GM21786 (cell line): ENCODE data around the gene LDAH.
A peak's percentile ranks its signal among the peaks of the same experiment; 100 is the strongest.
"Not testable (repeated sequence)": the region's sequence is repeated elsewhere in the genome, so short reads cannot be mapped to it uniquely, and the experiment has no call there.

Experiments used
- ATAC-seq: cut with Tn5 transposase; IDR thresholded peaks from one replicate; pipeline ENCODE4 v1.9.1; 2021; ENCODE audit not compliant: unreplicated experiment

Gene LDAH

GRCh38 chr2:20822535-20823490 lies at the start of gene LDAH:
TSS of gene LDAH (minus strand) at chr2:20823101. CDS start at chr2:20801463, 21,638 bp downstream.
- ATAC-seq = peak; percentile 89

DNA sequence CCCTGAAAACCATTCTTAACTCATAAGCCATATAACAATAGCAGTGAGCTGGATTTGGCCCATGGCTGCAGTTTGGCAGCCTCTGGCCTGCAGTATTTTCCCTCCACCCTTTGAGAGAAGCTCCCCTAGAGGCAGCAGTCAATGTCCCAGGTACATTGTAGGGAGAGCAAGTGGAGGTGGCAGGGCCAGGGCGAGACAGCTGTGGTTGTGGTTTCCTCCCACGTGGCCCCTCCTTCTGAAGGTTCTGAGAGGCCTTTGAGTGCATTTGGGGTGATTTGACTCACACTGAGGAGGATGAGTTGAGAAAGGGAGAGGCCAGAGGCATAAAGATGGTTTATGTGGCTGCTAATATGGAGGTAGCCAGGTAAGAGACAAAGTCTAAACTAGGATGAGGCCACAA lies 45.5 kb upstream of the LDAH start:
- peak; percentile 52 for ATAC-seq

GRCh38 chr2:20862850-20863249 lies 39.9 kb upstream of the LDAH start:
- ATAC-seq = no peak

DNA sequence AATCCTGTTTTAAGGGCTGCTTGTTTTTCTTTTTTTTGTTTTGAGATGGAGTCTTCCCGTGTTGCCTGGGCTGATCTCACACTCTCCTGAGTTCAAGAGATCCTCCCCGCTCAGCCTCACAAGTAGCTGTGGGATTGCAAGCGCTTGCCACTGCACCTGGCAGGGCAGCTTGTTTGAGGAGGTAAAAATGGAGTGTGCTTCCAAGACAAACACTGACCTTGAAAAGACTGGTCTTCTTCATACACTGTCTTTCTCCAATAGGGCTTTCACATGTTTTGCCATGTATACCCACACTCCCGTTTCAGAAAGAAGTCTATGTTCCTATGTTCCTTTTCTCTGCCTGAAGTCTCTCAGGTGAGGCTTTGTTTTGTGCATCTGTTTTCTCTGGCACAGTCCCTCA lies 32.6 kb upstream of the LDAH start:
- no peak for ATAC-seq

DNA sequence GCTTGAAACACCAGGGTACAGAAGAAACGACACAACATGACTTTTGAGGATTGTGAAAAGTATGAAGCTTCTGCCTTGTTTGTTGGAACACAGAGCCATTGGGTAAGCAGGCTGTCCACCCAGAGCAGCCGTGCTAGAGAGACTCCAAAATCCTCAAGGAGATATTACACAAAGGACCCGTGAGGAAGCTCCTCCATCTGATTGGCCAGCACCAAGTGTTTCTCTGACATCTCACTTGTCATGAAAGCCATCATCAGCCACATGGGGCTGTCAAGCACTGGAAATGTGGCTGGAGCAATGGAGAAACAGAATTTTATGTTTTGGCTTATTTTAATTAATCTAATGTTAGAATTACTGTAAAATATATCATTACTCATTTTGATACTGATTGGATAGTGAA lies 29.8 kb upstream of the LDAH start:
- ATAC-seq = no peak

GRCh38 chr2:20852139-20852538 lies 29.2 kb upstream of the LDAH start:
- ATAC-seq = no peak

DNA sequence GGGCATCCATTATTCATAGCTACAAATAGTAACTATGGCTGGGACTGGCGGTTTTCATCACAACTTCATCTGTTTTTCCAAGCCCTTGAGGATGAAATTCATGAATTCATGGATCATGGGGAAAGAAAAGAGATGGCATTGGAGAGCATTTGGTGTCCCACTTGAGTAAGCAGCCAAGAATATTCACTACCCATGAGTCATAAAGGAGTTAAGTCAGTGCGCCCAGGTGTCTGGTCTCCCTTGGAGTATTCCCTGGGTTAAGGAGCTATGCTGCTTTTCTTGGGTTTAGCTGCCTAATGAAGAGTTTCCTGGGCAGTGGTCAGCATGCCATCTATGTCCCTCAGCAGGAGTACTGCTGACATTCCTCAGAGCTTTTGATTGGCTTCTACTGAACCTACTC lies 21.3 kb upstream of the LDAH start:
- ATAC-seq = no peak

DNA sequence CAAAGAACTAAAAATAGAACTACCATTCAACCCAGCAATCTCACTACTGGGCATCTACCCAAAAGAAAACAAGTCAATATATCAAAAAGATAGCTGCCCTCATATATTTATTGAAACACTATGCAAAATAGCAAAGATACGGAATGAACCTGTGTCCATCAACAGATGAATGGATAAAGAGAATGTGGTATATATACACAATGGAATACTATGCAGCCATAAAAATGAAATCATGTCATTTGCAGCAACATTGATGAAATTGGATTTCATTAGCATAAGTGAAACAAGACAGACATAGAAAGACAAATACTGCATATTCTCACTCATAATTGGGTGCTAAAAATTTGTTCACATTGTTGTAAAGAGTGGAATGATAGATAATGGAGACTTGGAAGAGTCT lies 16.2 kb upstream of the LDAH start:
- ATAC-seq = no peak

DNA sequence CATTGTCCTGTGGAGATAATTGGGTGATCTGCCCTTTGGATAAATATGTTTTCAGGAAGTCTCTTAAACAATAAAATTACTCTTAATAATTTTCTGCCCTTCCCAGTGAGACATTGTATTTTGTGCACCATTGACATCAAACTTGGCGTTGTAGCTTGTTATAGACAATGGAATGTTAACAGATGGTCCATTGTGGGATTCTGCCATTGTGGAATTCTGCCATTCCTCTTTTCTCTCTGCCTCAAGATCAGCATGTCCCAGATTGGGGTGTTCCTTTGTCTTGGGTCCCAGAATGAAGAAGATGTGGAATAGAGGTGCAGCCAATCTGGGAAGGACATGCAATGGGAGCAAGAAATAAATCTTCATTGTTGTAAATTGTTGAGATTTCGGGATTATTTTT lies 15.1 kb upstream of the LDAH start:
- ATAC-seq = no peak

DNA sequence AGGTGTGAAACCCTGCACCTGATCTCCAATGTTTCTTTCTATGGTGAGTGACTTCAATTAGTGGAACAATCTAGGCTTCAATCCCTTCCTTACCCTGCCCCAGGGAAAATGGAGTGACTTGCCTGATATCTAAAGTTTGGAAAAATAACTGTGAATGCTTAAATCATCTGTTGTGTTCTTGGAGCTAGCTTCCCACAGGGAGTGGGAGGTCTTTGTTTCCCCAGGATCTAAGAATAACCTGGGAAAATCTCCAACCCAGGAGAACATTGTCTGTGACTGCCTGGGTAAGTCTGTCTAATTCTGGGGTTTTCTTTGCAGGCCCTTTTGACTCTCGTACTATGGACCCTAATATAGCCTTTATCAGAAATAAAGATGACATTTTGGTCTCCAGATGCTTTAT lies 13.6 kb upstream of the LDAH start:
- ATAC-seq = no peak

DNA sequence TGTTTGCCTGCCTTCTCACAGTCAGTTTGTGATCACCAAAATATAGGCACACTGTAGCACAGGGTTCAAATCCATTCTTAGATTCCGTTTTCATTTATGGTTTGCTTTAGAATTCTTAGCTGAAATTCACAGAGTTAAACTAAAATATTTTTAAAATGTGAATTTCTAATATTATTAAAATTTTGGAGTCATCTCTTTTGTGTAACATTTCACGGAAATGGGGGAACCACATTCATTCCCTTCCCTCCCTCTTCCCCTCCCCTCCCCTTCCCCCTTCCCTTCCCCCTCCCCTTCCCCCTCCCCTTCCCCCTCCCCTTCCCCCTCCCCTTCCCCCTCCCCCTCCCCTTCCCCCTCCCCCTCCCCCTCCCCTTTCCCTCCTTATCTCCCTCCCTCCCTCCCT lies 11.4 kb upstream of the LDAH start:
- ATAC-seq = no peak

DNA sequence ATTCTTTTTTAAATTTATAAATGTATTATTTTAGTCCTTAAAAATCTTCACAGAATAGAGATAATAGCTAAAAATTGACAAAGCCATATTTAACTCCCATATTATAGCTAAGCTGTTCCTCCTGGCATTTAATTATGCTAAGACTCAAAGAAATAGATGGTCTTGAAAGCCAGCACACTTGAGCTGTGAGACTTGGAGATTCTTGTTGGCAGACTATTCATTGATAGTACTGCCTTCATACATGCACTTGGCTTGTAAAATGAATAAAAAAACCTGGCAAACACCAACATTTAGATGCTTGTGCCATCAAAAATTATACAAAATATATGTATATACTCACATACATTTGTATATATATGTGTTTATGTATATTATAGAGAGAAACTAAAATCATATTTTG lies 9.7 kb upstream of the LDAH start:
- ATAC-seq = no peak

DNA sequence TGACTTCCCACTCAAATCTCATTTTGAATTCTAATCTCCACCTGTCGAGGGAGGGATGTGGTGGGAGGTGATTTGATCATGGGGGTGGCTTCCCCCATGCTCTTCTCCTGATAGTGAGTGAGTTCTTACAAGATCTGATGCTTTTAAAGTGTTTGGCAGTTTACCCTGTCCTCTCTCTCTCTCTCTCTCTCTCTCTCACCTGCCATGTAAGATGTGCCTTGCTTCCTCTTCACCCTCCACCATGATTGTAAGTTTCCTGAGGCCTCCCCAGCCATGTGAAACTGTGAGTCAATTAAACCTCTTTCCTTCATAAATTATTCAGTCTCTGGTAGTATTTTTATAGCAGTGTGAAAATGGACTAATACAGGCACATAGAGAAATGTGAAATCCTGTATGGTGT lies 7.0 kb upstream of the LDAH start:
- ATAC-seq = no peak

- no peak for ATAC-seq
These were observed 1.0 kb upstream of the LDAH start for GRCh38 chr2:20823917-20824316.

- no peak for ATAC-seq
These were observed 4.1 kb downstream of the LDAH start for GRCh38 chr2:20818820-20819219.

- ATAC-seq = no peak
These were observed 7.7 kb downstream of the LDAH start for GRCh38 chr2:20815216-20815615.

- no peak for ATAC-seq
These were observed 10.1 kb downstream of the LDAH start for GRCh38 chr2:20812779-20813178.

DNA sequence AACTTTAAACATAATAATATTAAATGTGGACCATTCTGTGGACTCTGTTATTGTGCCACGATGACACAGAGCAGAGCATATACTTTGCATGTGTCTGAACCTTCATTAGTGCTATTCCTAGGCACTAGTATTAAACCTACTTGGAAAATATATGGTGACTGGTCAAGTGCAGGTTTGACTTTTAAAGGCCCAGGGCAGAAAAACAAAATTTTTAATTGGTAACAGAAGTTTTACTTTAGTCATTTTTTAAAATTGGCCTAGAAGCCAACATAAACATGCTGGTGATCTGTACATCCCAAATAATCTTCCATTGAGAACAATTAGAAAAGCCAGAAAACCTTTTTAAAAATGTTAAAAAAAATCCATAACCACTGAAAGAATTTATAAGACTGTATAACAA lies 16.6 kb downstream of the LDAH start:
- no peak for ATAC-seq

DNA sequence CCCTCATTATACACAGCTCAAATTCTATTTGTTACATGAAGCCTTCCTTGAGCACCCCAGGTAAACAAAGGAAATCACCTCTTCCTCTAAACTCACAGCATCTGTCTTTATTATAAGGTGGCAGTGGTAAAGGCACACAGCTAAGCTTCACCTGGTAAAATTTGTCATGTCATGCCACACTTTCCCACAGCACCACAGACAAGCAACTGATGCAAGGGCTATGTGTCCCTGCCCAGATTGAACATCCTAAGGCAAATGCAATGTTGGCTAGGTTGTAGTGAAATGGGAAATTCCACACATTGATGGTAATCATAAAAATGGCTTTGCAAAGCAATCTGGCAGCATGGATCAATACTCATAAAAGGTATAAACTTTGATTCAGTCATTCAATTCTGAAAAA lies 18.9 kb downstream of the LDAH start:
- no peak for ATAC-seq

- ATAC-seq = no peak
These were observed 19.6 kb downstream of the LDAH start for GRCh38 chr2:20803226-20803682.

GRCh38 chr2:20797096-20797495 lies 25.8 kb downstream of the LDAH start:
- peak; percentile 60 for ATAC-seq

DNA sequence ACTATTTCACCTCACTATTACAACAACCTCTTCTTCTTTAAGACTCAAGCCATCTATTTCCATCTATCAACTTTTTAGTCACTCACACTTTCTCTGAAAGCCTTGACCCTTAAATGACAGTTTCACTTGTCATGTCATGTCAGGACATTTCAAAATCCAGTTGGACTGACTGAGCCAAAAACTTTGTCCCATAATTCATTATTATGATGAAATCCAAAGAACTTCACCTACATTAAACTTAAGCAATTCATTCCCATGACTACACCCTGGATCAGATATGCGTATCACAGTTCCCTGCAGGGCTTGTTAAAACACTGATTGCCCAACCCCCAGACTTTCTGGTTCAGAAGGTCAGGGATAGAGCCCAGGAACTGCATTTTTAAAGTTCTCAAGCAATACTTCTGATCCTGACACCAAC lies 26.5 kb downstream of the LDAH start:
- peak; percentile 42 for ATAC-seq

GRCh38 chr2:20793944-20794343 lies 29.0 kb downstream of the LDAH start:
- not testable (repeated sequence) for ATAC-seq
